Measurements from ENCODE around the gene SLC41A1. TPM values are rescaled to one million over a fixed set of nuclear protein-coding genes. Genes with fewer than 3 reads are reported as not detected.

SLC41A1 gene
- total RNA-seq, 1 experiment from 2014 or later, result 49.7 TPM

- H3K27me3 Mint-ChIP-seq (ENCODE audit: insufficient read depth, unreplicated experiment), result no peaks in the 10 kb centered on the region
- peak overlapping the region; percentile 87 for H3K4me3 Mint-ChIP-seq (ENCODE audit: unreplicated experiment)
- intact Hi-C loops (cut with micrococcal nuclease), result loop anchor here (5.0 kb wide), 1 partner anchor 65 kb away; no protein-coding TSS in a partner anchor
- TF ChIP-seq, protein P1, sequence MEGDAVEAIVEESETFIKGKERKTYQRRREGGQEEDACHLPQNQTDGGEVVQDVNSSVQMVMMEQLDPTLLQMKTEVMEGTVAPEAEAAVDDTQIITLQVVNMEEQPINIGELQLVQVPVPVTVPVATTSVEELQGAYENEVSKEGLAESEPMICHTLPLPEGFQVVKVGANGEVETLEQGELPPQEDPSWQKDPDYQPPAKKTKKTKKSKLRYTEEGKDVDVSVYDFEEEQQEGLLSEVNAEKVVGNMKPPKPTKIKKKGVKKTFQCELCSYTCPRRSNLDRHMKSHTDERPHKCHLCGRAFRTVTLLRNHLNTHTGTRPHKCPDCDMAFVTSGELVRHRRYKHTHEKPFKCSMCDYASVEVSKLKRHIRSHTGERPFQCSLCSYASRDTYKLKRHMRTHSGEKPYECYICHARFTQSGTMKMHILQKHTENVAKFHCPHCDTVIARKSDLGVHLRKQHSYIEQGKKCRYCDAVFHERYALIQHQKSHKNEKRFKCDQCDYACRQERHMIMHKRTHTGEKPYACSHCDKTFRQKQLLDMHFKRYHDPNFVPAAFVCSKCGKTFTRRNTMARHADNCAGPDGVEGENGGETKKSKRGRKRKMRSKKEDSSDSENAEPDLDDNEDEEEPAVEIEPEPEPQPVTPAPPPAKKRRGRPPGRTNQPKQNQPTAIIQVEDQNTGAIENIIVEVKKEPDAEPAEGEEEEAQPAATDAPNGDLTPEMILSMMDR (IDR thresholded peaks at IDR 0.05; ENCODE audit: unreplicated experiment), result no peak
- ChIA-PET CTCF (interaction anchor here (0.7 to 4.8 kb wide), 6 partner anchors 8 to 165 kb away, joined by 3 to 41 read pairs (median 4); no protein-coding TSS in a partner anchor), POLR2A (interaction anchor here (0.6 to 5.1 kb wide), 23 partner anchors 8 to 1298 kb away, joined by 3 to 32 read pairs (median 4); partner anchors contain the start of genes NUCKS1 and RAB29)
- peaks cover 42% of the 10 kb centered on the region for H3K4me1 Mint-ChIP-seq (ENCODE audit: insufficient read depth, unreplicated experiment)
- BruUV-seq (replicated peaks), result no TSS peak
- H3K9me3 Mint-ChIP-seq (ENCODE audit: unreplicated experiment), result no peaks in the 10 kb centered on the region
- peaks cover 13% of the 10 kb centered on the region for H3K36me3 Mint-ChIP-seq (ENCODE audit: insufficient read depth, unreplicated experiment)
- DNase-seq (ENCODE audit: unreplicated experiment), result peak; percentile 36
- H3K27ac Mint-ChIP-seq (ENCODE audit: low read depth, unreplicated experiment), result peak overlapping the region; percentile 40
Measured at GRCh38 chr1:205812271-205812877, 624 bp downstream of the SLC41A1 start.

- Mint-ChIP-seq H3K4me3 (ENCODE audit: unreplicated experiment) (peak overlapping the region; percentile 87), H3K27ac (ENCODE audit: low read depth, unreplicated experiment) (peak overlapping the region; percentile 40), H3K4me1 (ENCODE audit: insufficient read depth, unreplicated experiment) (peaks cover 42% of the 10 kb centered on the region), H3K9me3 (ENCODE audit: unreplicated experiment) (no peaks in the 10 kb centered on the region), H3K36me3 (ENCODE audit: insufficient read depth, unreplicated experiment) (peaks cover 14% of the 10 kb centered on the region), H3K27me3 (ENCODE audit: insufficient read depth, unreplicated experiment) (no peaks in the 10 kb centered on the region)
- POLR2A ChIA-PET, result interaction anchor here (0.6 to 5.1 kb wide), 19 partner anchors 7 to 1299 kb away, joined by 3 to 32 read pairs (median 4); partner anchors contain the start of genes NUCKS1 and RAB29
- intact Hi-C loops (cut with micrococcal nuclease), result loop anchor here (5.0 kb wide), 1 partner anchor 64 kb away; no protein-coding TSS in a partner anchor
- TF ChIP-seq, protein P1 (IDR thresholded peaks at IDR 0.05; ENCODE audit: unreplicated experiment), result no peak
- no TSS peak for BruUV-seq (replicated peaks)
- CTCF ChIA-PET, result interaction anchor here (0.6 to 4.8 kb wide), 11 partner anchors 9 to 320 kb away, joined by 3 to 41 read pairs (median 4); partner anchors contain the start of gene RAB29
- DNase-seq (ENCODE audit: unreplicated experiment), result no peak
Measured at GRCh38 chr1:205811660-205812059, 1.3 kb downstream of the SLC41A1 start.

- Mint-ChIP-seq H3K4me1 (ENCODE audit: insufficient read depth, unreplicated experiment) (peaks cover 50% of the 10 kb centered on the region), H3K27ac (ENCODE audit: low read depth, unreplicated experiment) (no peak overlapping the region), H3K4me3 (ENCODE audit: unreplicated experiment) (no peak overlapping the region), H3K36me3 (ENCODE audit: insufficient read depth, unreplicated experiment) (peaks cover 14% of the 10 kb centered on the region), H3K9me3 (ENCODE audit: unreplicated experiment) (no peaks in the 10 kb centered on the region), H3K27me3 (ENCODE audit: insufficient read depth, unreplicated experiment) (no peaks in the 10 kb centered on the region)
- CTCF ChIA-PET, result interaction anchor here (0.6 to 4.8 kb wide), 10 partner anchors 14 to 321 kb away, joined by 3 to 41 read pairs (median 4); partner anchors contain the start of gene RAB29
- intact Hi-C loops (cut with micrococcal nuclease), result loop anchor here (5.0 kb wide), 1 partner anchor 63 kb away; no protein-coding TSS in a partner anchor
- BruUV-seq (replicated peaks), result no TSS peak
- no peak for DNase-seq (ENCODE audit: unreplicated experiment)
- POLR2A ChIA-PET, result interaction anchor here (0.6 to 5.1 kb wide), 9 partner anchors 11 to 103 kb away, joined by 3 to 32 read pairs (median 3); partner anchors contain the start of gene NUCKS1
- TF ChIP-seq, protein P1 (IDR thresholded peaks at IDR 0.05; ENCODE audit: unreplicated experiment), result peak; percentile 12
Measured at GRCh38 chr1:205810448-205811157, 2.4 kb downstream of the SLC41A1 start.

DNA sequence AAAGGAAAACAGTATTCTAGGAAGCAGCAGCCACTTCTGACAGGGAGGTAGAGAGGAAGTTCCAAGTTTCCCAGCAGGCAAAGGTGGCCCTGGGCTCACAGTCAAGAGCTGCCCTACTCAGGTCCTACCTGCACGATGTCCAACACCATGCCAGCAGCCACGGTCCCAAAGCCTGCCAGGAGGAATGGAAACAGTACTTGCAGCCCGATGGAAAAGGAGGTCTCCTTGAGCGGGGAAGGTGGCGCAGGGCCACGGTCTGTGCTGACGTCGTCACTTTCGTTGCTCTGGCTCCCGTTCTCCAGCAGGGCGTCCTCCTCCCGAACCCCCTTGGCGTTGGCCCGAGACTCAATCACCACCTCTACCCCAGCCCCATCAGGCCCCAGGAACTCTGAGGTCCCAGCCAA is 3.1 kb downstream of the SLC41A1 start:
- H3K27me3 Mint-ChIP-seq (ENCODE audit: insufficient read depth, unreplicated experiment), result no peaks in the 10 kb centered on the region
- H3K9me3 Mint-ChIP-seq (ENCODE audit: unreplicated experiment), result no peaks in the 10 kb centered on the region
- peaks cover 56% of the 10 kb centered on the region for H3K4me1 Mint-ChIP-seq (ENCODE audit: insufficient read depth, unreplicated experiment)
- ChIA-PET CTCF (interaction anchor here (0.6 to 6.4 kb wide), 7 partner anchors 14 to 221 kb away, joined by 3 to 54 read pairs (median 4); no protein-coding TSS in a partner anchor), POLR2A (interaction anchor here (0.6 to 5.1 kb wide), 4 partner anchors 10 to 60 kb away, joined by 3 to 32 read pairs (median 4); partner anchors contain the start of gene NUCKS1)
- H3K4me3 Mint-ChIP-seq (ENCODE audit: unreplicated experiment), result no peak overlapping the region
- intact Hi-C loops (cut with micrococcal nuclease), result loop anchor here (5.0 kb wide), 1 partner anchor 63 kb away; no protein-coding TSS in a partner anchor
- TF ChIP-seq, protein P1 (IDR thresholded peaks at IDR 0.05; ENCODE audit: unreplicated experiment), result no peak
- no peak overlapping the region for H3K27ac Mint-ChIP-seq (ENCODE audit: low read depth, unreplicated experiment)
- DNase-seq (ENCODE audit: unreplicated experiment), result no peak
- peaks cover 14% of the 10 kb centered on the region for H3K36me3 Mint-ChIP-seq (ENCODE audit: insufficient read depth, unreplicated experiment)
- no TSS peak for BruUV-seq (replicated peaks)
